Thyroid gland (tissue), 4 donors: Measurements from ENCODE around the gene POT1. TPM values are rescaled to one million over a fixed set of nuclear protein-coding genes. Genes with fewer than 3 reads are reported as not detected.

ENCODE experiments used
- DNase-seq, 2 donors: peaks; one replicate each; pipeline ENCODE4 v3.0.0-alpha.2; 2019
- H3K27ac ChIP-seq, 3 donors: fragments of 200-600 bp; sonication (generic); 1 replicate in 2 of 3; 2 replicates in 1 of 3; pipeline ENCODE4 v1.5.1; 2016 to 2019; ENCODE audit warnings: mild to moderate bottlenecking in 1 of 3, moderate library complexity in 1 of 3
- H3K27me3 ChIP-seq: fragments of 200-600 bp; sonication (generic); one replicate; pipeline ENCODE4 v1.5.1; 2019
- H3K36me3 ChIP-seq, 2 donors: fragments of 200-600 bp; sonication (generic); one replicate each; pipeline ENCODE4 v1.5.1; 2016 to 2019
- H3K4me1 ChIP-seq, 2 donors: fragments of 200-600 bp; sonication (generic); one replicate each; pipeline ENCODE4 v1.5.1; 2017 to 2019
- H3K4me3 ChIP-seq, 3 donors: fragments of 200-600 bp; sonication (generic); replicated peaks in 1 of 3; 1 replicate in 2 of 3; 2 replicates in 1 of 3; pipeline ENCODE4 v1.5.1; 2016; ENCODE audit warnings: mild to moderate bottlenecking in 1 of 3
- H3K9me3 ChIP-seq: fragments of 200-600 bp; sonication (generic); one replicate; pipeline ENCODE4 v1.5.1; 2017
- POLR2A ChIP-seq, 2 donors: fragments of 450-650 bp; IDR thresholded peaks; one replicate each; pipeline ENCODE4 v1.6.1; 2017; ENCODE audit warnings: antibody characterized with exemption in 2 of 2, mild to moderate bottlenecking in 2 of 2, moderate library complexity in 1 of 2
- WGBS, 2 donors: methylation state at CpG; one replicate each; pipeline ENCODE4 v1.1.5; 2017; 5-methylcytosine and 5-hydroxymethylcytosine counted together
- intact Hi-C: fragments of 100-400 bp; cut with DNase I; formaldehyde crosslinking; loops from one replicate; pipeline ENCODE4 v1.15.1; 2023
- total RNA-seq, 4 donors: library from RNA; depleted of rRNA; stranded (reverse); fragments of >200 nt; gene quantifications; one replicate each; pipeline ENCODE4 v1.2.3, GENCODE V29; 2016
- TF ChIP-seq, protein P1 (sequence below), 6 experiments: fragments of 200-600 bp in 3 of 6; fragments of 450-650 bp in 3 of 6; sonication (generic) in 3 of 6; IDR thresholded peaks; one replicate each; pipeline ENCODE4 v1.5.1; 2016 to 2019; ENCODE audit warnings: antibody characterized with exemption in 6 of 6, mild to moderate bottlenecking in 2 of 6, inconsistent platforms in 1 of 6, moderate library complexity in 1 of 6

POT1 gene
- total RNA-seq, 4 donors from 2014 or later, result 30.6 to 48.4 (median 35.4) TPM

DNA sequence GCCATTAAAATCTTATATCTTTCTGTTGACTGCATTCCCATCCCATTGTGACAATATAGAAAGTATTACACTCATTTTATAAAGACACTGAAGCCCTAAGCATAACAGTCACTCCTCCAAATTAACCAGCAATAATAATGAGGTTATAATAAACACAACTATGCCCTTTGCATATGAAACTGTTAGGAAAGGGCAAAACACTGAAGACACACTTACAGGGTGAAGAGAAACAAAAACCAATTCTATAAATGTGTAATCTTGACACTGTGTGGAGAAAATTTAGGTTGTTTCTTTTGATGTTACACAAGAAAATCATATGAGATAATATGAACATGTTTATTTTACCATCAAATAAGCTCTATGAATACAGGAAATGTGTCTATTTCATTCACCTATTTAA lies 150.0 kb downstream of the POT1 start:
- H3K4me1 ChIP-seq, result peaks cover 0 to 4% of the 10 kb centered on the region in 2 donors
- intact Hi-C loops, result no loop called here
- DNase-seq, result no peak
- H3K27me3 ChIP-seq, result no peaks in the 10 kb centered on the region
- TF ChIP-seq, protein P1, sequence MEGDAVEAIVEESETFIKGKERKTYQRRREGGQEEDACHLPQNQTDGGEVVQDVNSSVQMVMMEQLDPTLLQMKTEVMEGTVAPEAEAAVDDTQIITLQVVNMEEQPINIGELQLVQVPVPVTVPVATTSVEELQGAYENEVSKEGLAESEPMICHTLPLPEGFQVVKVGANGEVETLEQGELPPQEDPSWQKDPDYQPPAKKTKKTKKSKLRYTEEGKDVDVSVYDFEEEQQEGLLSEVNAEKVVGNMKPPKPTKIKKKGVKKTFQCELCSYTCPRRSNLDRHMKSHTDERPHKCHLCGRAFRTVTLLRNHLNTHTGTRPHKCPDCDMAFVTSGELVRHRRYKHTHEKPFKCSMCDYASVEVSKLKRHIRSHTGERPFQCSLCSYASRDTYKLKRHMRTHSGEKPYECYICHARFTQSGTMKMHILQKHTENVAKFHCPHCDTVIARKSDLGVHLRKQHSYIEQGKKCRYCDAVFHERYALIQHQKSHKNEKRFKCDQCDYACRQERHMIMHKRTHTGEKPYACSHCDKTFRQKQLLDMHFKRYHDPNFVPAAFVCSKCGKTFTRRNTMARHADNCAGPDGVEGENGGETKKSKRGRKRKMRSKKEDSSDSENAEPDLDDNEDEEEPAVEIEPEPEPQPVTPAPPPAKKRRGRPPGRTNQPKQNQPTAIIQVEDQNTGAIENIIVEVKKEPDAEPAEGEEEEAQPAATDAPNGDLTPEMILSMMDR (IDR thresholded peaks at IDR 0.05), result no peak
- no peak for TF ChIP-seq POLR2A (IDR thresholded peaks at IDR 0.05)
- no peak overlapping the region for H3K4me3 ChIP-seq
- no peak overlapping the region for H3K27ac ChIP-seq
- H3K9me3 ChIP-seq, result no peaks in the 10 kb centered on the region
- H3K36me3 ChIP-seq, result no peaks in the 10 kb centered on the region

DNA sequence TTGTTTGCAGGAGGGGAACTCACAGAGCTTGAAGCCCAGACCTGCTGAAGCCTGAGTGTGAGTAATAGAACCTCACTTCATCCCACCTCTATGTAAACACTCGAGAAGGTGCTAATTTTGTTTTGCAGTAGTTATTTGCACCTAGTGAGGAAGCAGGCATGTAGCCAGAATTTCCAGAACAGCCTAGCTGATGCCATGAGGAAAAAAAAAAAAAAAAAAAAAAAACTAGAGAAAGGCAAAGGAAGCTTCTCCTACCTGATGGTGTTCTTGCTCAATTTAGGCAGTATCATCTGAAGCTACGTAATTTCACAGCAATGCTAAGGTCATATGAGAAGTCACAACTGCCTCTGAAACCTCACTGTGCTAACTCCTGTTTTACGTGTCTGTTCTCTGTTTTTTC lies 150.4 kb downstream of the POT1 start:
- DNase-seq, result no peak
- TF ChIP-seq, protein P1 (IDR thresholded peaks at IDR 0.05), result no peak
- TF ChIP-seq POLR2A (IDR thresholded peaks at IDR 0.05), result no peak
- no peaks in the 10 kb centered on the region for H3K27me3 ChIP-seq
- intact Hi-C loops, result no loop called here
- no peak overlapping the region for H3K27ac ChIP-seq
- H3K4me3 ChIP-seq, result no peak overlapping the region
- H3K9me3 ChIP-seq, result no peaks in the 10 kb centered on the region
- no peaks in the 10 kb centered on the region for H3K36me3 ChIP-seq
- peaks cover 0 to 4% of the 10 kb centered on the region in 2 donors for H3K4me1 ChIP-seq
- 71 to 77% methylated on average over 3 of the region's 3 CpGs for WGBS, 2 donors

- no peaks in the 10 kb centered on the region for H3K9me3 ChIP-seq
- H3K36me3 ChIP-seq, result no peaks in the 10 kb centered on the region
- H3K27ac ChIP-seq, result no peak overlapping the region
- no peak overlapping the region for H3K4me3 ChIP-seq
- intact Hi-C loops, result no loop called here
- H3K4me1 ChIP-seq, result peaks cover 0 to 4% of the 10 kb centered on the region in 2 donors
- WGBS, 2 donors, result 81 to 83% methylated on average over 2 of the region's 2 CpGs
- DNase-seq, result no peak
- TF ChIP-seq, protein P1 (IDR thresholded peaks at IDR 0.05), result no peak
- no peak for TF ChIP-seq POLR2A (IDR thresholded peaks at IDR 0.05)
- H3K27me3 ChIP-seq, result no peaks in the 10 kb centered on the region
Measured at GRCh38 chr7:124777268-124777667, 152.4 kb downstream of the POT1 start.

GRCh38 chr7:124776153-124776552 lies 153.5 kb downstream of the POT1 start:
- Histone ChIP-seq H3K4me1 (no peaks in the 10 kb centered on the region), H3K4me3 (no peak overlapping the region), H3K27me3 (no peaks in the 10 kb centered on the region), H3K9me3 (no peaks in the 10 kb centered on the region), H3K36me3 (no peaks in the 10 kb centered on the region), H3K27ac (no peak overlapping the region)
- WGBS, 2 donors, result 51 to 60% methylated on average over 2 of the region's 2 CpGs
- TF ChIP-seq, protein P1 (IDR thresholded peaks at IDR 0.05), result no peak
- TF ChIP-seq POLR2A (IDR thresholded peaks at IDR 0.05), result no peak
- intact Hi-C loops, result no loop called here
- DNase-seq, result no peak

GRCh38 chr7:124775422-124775821 lies 154.2 kb downstream of the POT1 start:
- intact Hi-C loops, result no loop called here
- H3K36me3 ChIP-seq, result no peaks in the 10 kb centered on the region

More at GRCh38 chr7:124775422-124775821, 154.2 kb downstream of the POT1 start:
- Histone ChIP-seq H3K27me3 (no peaks in the 10 kb centered on the region), H3K9me3 (no peaks in the 10 kb centered on the region), H3K4me1 (no peaks in the 10 kb centered on the region), H3K4me3 (no peak overlapping the region), H3K27ac (no peak overlapping the region)
- no peak for TF ChIP-seq POLR2A (IDR thresholded peaks at IDR 0.05)
- TF ChIP-seq, protein P1 (IDR thresholded peaks at IDR 0.05), result no peak
- DNase-seq, result no peak
